GM18907 (cell line): Measurements from ENCODE around the gene IFNA17.
"Not testable (repeated sequence)": the region's sequence is repeated elsewhere in the genome, so short reads cannot be mapped to it uniquely, and the experiment has no call there.

Experiments used
- ATAC-seq: cut with Tn5 transposase; IDR thresholded peaks from one replicate; pipeline ENCODE4 v1.9.1; 2021; ENCODE audit warnings: mild to moderate bottlenecking, moderate library complexity; ENCODE audit not compliant: unreplicated experiment

IFNA17 gene

GRCh38 chr9:21228122-21228521 is at the start of gene IFNA17:
TSS of gene IFNA17 (minus strand) at chr9:21228222. CDS start at chr9:21228173, 49 bp downstream.
- ATAC-seq, result no peak

GRCh38 chr9:21268347-21268657 is 40.3 kb upstream of the IFNA17 start:
- ATAC-seq, result no peak

DNA sequence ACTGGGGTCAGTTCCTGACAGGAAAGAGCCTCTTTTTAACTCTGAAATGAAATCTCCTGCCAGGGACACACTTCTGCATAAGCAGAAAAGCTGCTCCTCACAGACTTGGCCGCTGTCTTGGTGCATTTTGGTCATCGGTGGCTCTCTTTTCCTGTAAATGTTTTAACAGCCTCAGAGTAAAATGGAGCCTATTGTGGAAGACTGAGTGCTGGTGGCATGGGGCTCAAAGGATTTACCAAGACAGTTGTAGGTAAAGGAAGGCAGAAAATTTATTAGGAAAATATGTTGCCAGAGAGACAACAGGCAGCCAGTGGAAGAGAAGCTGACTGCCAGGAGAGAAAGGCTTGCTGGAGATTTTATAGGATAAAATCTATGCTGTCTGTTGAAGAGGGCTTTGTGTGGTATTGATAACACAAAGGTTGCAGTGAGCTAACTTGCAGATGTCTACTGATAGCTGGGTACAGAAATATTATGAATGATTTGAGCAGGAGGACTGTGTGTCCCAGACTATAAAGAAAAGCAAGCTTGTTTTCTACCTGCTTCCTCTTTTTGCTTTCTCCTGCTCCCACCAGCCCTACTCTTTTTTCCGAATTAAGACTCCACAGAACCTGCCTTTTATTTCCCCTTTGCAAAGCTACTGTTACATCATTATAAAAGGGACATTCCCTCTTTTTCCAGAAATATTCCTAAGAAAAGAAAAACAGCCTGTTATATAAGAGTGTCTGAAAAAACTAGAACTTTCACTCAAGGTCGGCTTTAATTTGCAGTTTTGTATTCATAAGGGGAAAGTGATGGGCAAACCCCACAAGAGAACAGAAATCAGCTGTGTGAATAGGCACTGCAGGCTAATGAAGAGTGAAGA is 39.7 kb upstream of the IFNA17 start:
- peak; percentile 62 for ATAC-seq

- peak; percentile 48 for ATAC-seq
Observed at GRCh38 chr9:21266733-21267484, 38.9 kb upstream of the IFNA17 start.

DNA sequence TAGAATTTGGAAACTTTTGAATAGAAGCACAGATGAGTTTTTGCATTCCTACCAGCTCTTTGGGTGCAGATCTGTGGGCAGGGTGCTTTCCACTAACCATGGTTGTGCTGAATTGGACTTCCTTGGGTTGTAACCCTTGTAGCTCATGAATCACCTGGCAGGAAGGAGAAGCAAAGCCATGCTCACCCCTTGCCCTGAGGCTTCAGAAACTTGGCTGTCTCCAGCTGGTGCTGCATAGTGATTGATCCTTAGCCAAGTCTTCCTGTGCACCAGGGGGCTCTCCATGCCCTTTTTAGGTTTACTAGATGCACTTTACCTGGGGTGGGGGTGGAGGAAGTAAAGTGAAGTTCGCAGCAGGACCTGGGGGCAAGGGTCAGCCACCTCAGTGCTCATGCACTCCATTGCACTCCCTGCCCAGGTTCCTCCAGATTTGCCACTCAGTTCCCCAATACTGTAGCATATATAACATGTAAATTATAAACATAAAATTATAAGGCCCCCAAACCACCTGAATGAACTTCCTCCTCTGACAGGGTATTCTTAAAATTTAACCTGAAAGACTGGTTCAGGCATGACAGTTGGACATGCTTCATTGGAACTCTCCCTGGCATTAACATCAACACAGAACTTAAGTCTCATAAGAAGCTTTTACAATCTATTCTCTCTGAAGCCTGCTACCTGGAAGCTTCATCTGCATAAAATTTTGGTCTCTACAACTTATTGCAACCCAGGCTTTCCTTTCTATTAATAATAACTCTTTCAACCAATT is 37.6 kb upstream of the IFNA17 start:
- peak; percentile 69 for ATAC-seq

DNA sequence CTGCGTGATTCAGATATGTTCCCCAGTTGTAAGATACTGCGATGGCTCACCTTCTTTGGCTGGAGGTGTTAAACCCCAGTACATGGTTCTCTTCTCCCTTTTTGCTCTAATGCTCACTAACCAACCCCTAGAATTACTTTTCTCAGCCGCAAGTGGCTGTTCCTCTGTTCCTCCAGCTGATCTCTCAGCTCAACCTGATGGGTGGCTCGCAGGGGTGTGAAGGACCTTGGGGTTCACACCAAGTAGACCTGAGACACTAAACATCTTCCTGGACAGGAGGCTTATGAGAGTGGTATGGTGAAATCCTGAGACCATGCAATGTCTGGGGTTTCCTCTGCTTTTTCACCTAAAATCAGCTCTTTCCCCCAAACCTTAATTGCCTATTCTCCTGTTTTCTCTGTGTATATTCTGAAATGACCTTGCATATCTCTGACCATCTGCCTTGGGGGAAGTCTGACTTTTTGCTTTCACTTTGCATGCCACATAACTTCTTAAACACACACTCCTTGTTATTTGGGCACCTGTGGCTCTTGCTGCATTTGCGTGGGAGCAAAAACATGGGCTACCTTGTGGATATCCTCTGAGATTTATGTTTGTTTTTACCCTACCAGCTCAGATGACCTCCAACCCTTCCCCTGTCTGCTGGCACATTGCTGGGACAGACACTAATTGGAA is 27.7 kb upstream of the IFNA17 start:
- ATAC-seq, result peak; percentile 42

- peak; percentile 82 for ATAC-seq
Observed at GRCh38 chr9:21252721-21253547, 24.9 kb upstream of the IFNA17 start.

DNA sequence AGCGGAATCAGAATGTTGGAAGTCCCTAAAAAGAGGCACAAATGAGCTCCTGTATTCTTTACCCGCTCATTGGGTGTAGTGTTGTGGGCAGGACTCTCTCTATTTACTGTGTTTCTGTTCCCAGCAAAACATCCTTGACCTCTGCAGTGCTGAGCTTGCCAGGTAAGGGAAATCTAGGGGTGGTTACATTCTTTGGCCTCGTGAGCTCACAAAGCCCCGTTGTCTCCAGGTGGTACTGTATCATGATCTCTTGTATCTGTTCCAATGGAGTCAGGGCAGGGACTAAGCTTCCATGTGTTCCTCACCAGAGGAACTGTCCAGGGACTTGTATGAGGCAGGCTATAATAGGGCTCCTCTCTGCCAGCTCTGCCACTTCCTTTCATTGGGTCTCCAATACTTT is 23.6 kb upstream of the IFNA17 start:
- no peak for ATAC-seq

DNA sequence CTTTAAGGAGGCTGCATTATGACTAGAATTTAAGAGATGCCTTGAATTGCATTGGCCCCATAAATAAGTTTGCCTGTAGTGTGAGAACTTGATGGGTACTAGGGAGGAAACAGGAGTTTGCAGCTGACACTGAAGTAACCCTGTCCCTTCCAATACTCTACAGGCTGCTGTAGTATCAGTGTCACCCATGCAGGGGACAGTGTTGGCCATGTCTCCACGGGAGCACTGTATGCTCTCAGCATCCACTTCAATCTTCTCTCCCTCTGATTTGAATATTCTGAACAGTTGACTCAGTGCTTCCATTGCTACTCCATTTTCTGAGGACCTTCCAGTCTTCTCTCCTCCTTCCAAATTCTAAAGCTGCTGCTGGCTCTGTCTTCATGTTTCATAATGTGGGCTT is 23.2 kb upstream of the IFNA17 start:
- no peak for ATAC-seq

- peak; percentile 65 for ATAC-seq
Observed at GRCh38 chr9:21244836-21245235, 16.8 kb upstream of the IFNA17 start.

- no peak for ATAC-seq
Observed at GRCh38 chr9:21239911-21240310, 11.9 kb upstream of the IFNA17 start, which contains the start of gene IFNA14. TSS of gene IFNA14 (minus strand) at chr9:21240005. CDS start at chr9:21239935, 70 bp downstream.

DNA sequence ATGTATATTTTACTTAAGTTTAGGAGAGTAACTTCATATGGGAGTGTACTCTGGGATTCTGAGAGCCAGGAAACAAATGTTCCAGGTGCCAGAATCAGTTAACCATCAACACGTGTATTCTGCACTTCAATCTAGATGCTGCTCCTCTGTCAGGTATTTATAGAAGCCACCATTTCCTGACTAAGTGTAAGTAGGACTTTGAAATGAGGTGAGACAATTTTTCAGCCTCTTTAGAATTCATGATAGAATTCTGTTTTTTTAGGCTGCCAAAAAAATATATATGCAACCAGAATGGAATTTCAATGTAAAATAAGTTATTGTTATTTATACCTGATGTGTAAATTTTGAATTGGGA is 8.3 kb upstream of the IFNA17 start:
- peak; percentile 33 for ATAC-seq

DNA sequence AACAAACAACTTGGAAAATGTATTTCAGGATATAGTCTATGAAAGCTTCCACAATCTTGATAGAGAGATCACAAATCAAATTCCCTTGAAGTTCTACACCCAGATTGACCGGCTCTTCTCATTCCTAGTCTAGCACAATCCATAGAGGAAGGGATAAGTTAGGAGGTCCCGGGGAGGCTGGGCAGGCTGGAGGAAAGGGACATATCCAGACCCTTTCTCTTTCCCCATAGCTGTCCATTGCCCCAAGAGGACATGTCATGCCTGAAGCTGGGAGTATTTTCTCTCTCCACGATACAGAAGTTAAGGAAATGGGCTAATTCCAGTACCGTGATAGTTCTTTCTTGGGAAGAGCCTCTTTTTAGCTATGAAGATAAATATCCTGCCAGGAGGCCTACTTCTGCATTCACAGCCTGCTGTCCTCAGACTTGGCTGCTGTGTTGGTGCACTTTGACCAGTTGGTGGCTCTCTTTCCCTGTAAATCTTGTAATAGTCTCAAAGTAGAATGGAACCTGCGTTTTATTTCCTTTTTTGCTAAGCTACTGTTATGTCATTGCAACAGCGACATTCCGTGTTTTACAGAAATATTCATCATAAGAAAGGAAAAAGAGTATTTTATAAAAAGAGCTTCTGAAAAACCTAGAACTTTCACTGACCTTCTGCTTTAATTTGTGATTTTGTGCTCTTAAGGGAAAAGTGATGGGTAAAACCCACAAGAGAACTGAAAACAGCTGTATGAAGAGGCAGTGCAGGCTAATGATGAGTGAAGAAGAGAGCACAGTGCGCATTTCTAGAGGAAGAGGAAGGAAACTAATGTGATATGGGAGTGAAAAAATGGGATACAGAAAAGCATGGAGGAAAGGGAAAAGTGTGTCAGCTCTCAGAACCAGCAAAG is 7.7 kb upstream of the IFNA17 start:
- peak; percentile 88 for ATAC-seq

DNA sequence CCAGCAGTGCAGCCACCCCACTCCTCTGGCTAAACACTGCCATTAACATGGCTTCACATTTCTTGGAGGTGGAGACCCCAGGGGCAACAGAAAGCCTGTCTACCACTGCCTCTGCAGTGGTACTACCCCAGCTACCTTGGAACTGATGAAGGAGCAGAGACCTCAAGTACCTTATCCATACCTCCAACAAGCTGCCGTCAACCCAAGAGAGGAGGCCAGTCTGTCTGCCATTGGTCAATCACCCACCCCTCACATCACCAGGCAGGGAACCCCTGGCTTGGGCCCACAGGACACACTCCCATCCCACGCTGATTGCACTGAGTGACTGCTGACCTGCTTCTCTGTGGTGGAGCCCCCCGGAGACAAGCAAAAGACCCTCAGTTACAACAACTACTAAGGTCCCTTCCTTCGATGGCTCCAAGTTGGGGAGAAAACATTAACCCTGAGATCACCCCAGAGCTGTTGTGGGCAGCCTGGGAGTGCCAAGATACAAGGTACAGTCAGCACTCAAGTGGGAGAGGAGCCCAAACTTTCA is 6.2 kb upstream of the IFNA17 start:
- ATAC-seq, result no peak

GRCh38 chr9:21233258-21233657 is 5.2 kb upstream of the IFNA17 start:
- no peak for ATAC-seq

DNA sequence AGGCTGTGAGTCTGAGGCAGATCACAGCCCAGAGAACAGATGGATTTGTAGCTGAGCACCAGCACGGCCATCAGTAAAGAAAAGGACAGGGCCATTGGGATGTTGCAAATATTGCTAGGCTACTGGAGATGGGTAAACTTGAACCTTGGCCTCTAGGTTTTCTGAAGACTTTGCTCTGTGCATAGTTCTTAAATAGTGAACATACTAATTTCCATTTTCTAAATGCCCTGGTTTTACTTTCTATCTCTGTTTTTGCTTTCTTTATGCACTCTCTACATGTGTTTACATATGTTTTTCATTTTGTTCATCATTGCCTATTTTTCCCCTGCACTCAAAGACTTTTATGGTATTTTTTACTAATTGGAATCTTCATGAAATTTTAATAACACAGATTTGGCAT is 10.8 kb downstream of the IFNA17 start, which contains the start of gene IFNA16:
IFNA16 (minus strand) TSS at position 101 of the 400 bp plus-strand sequence; CDS start at position 95, 6 bp downstream.
- not testable (repeated sequence) for ATAC-seq

- peak; percentile 76 for ATAC-seq
Observed at GRCh38 chr9:21213411-21214326, 14.4 kb downstream of the IFNA17 start.
